ENCODE measurements around the gene ZNF580. TPM values are rescaled to one million over a fixed set of nuclear protein-coding genes. Genes with fewer than 3 reads are reported as not detected.

ZNF580 gene
- total RNA-seq, 1 donor from 2014 or later = 30.7 TPM

- Histone ChIP-seq H3K4me1 (peaks cover 30% of the 10 kb centered on the region), H3K27me3 (no peaks in the 10 kb centered on the region), H3K27ac (no peak overlapping the region), H3K4me3 (no peak overlapping the region), H3K9me3 (no peaks in the 10 kb centered on the region), H3K36me3 (no peaks in the 10 kb centered on the region)
- DNase-seq (no peak), ATAC-seq (no peak)
- intact Hi-C loops (cut with DNase I) = no loop called here
- TF ChIP-seq CTCF (IDR thresholded peaks at IDR 0.05) = no peak
These were observed 17.7 kb upstream of the ZNF580 start for GRCh38 chr19:55623130-55623529.

- peak overlapping the region; percentile 83 for H3K27ac ChIP-seq
- no peaks in the 10 kb centered on the region for H3K27me3 ChIP-seq
- no peaks in the 10 kb centered on the region for H3K36me3 ChIP-seq
- H3K4me3 ChIP-seq = peak overlapping the region; percentile 53
- no peaks in the 10 kb centered on the region for H3K9me3 ChIP-seq
- DNase-seq (no peak), ATAC-seq (no peak)
- intact Hi-C loops (cut with DNase I) = no loop called here
- TF ChIP-seq CTCF (IDR thresholded peaks at IDR 0.05) = no peak
- H3K4me1 ChIP-seq = peaks cover 28% of the 10 kb centered on the region
These were observed 17.2 kb upstream of the ZNF580 start for GRCh38 chr19:55623561-55623960.

GRCh38 chr19:55624109-55625003 lies 16.4 kb upstream of the ZNF580 start, which contains the start of gene ZNF784:
TSS of gene ZNF784 (minus strand) at chr19:55624566. CDS start at chr19:55624561, 5 bp downstream.
- H3K4me1 ChIP-seq = peaks cover 23% of the 10 kb centered on the region
- ATAC-seq = peak; percentile 96
- intact Hi-C loops (cut with DNase I) = no loop called here
- TF ChIP-seq CTCF (IDR thresholded peaks at IDR 0.05) = no peak
- H3K27me3 ChIP-seq = no peaks in the 10 kb centered on the region
- peak; percentile 95 for DNase-seq
- peak within 1 kb of the TSS; percentile 53 for H3K4me3 ChIP-seq
- H3K9me3 ChIP-seq = no peaks in the 10 kb centered on the region
- peak within 1 kb of the TSS; percentile 83 for H3K27ac ChIP-seq
- H3K36me3 ChIP-seq = no peaks in the 10 kb centered on the region

- no peaks in the 10 kb centered on the region for H3K36me3 ChIP-seq
- TF ChIP-seq CTCF (IDR thresholded peaks at IDR 0.05) = no peak
- DNase-seq (no peak), ATAC-seq (no peak)
- peak overlapping the region; percentile 53 for H3K4me3 ChIP-seq
- intact Hi-C loops (cut with DNase I) = no loop called here
- no peaks in the 10 kb centered on the region for H3K9me3 ChIP-seq
- no peaks in the 10 kb centered on the region for H3K27me3 ChIP-seq
- H3K27ac ChIP-seq = peak overlapping the region; percentile 83
- peaks cover 17% of the 10 kb centered on the region for H3K4me1 ChIP-seq
These were observed 15.8 kb upstream of the ZNF580 start for GRCh38 chr19:55625004-55625326.

- intact Hi-C loops (cut with DNase I) = no loop called here
- Histone ChIP-seq H3K27me3 (no peaks in the 10 kb centered on the region), H3K4me3 (no peak overlapping the region), H3K36me3 (no peaks in the 10 kb centered on the region), H3K9me3 (no peaks in the 10 kb centered on the region), H3K4me1 (peaks cover 8% of the 10 kb centered on the region), H3K27ac (no peak overlapping the region)
- no peak for TF ChIP-seq CTCF (IDR thresholded peaks at IDR 0.05)
- ATAC-seq (no peak), DNase-seq (no peak)
These were observed 14.5 kb upstream of the ZNF580 start for GRCh38 chr19:55626350-55626749.

Data from upper lobe of right lung (tissue), 1 donor.